ENCODE measurements around the gene SLC6A12. TPM values are rescaled to one million over a fixed set of nuclear protein-coding genes. Genes with fewer than 3 reads are reported as not detected.
A peak's percentile ranks its signal among the peaks of the same experiment; 100 is the strongest.
"Not testable (repeated sequence)": the region's sequence is repeated elsewhere in the genome, so short reads cannot be mapped to it uniquely, and the experiment has no call there.

Gene SLC6A12
- polyA plus RNA-seq, 5 donors = 0.49 to 1.3 (median 0.96) TPM

- no peak for DNase-seq
Observed at GRCh38 chr12:197911-198695, 15.9 kb downstream of the SLC6A12 start.

GRCh38 chr12:197347-197746 lies 16.6 kb downstream of the SLC6A12 start:
- DNase-seq = no peak

- no peak for DNase-seq
Observed at GRCh38 chr12:196436-196835, 17.5 kb downstream of the SLC6A12 start.

GRCh38 chr12:195951-196350 lies 18.0 kb downstream of the SLC6A12 start:
- no peak for DNase-seq

GRCh38 chr12:195156-195555 lies 18.8 kb downstream of the SLC6A12 start:
- DNase-seq = no peak

- DNase-seq = no peak
Observed at GRCh38 chr12:194276-194675, 19.7 kb downstream of the SLC6A12 start.

GRCh38 chr12:193261-193660 lies 20.7 kb downstream of the SLC6A12 start:
- no peak for DNase-seq

- DNase-seq = no peak
Observed at GRCh38 chr12:191541-191940, 22.4 kb downstream of the SLC6A12 start.

- no peak for DNase-seq
Observed at GRCh38 chr12:190881-191280, 23.1 kb downstream of the SLC6A12 start.

GRCh38 chr12:189622-189962 lies 24.4 kb downstream of the SLC6A12 start:
- no peak for DNase-seq

GRCh38 chr12:188910-189621 lies 24.9 kb downstream of the SLC6A12 start:
- peak; percentile 62 to 66 for DNase-seq

GRCh38 chr12:187986-188909 lies 25.7 kb downstream of the SLC6A12 start:
- not testable (repeated sequence) for DNase-seq

GRCh38 chr12:186006-186625 lies 27.8 kb downstream of the SLC6A12 start:
- DNase-seq = no peak

- no peak for DNase-seq
Observed at GRCh38 chr12:185576-185955, 28.4 kb downstream of the SLC6A12 start.

- no peak for DNase-seq
Observed at GRCh38 chr12:184811-185575, 29.0 kb downstream of the SLC6A12 start.

- DNase-seq = no peak
Observed at GRCh38 chr12:182381-182892, 31.5 kb downstream of the SLC6A12 start.

GRCh38 chr12:181921-182320 lies 32.0 kb downstream of the SLC6A12 start:
- no peak for DNase-seq

GRCh38 chr12:180445-180844 lies 33.5 kb downstream of the SLC6A12 start:
- DNase-seq = no peak

- no peak for DNase-seq
Observed at GRCh38 chr12:179885-180284, 34.1 kb downstream of the SLC6A12 start.

- no peak for DNase-seq
Observed at GRCh38 chr12:179131-179884, 34.6 kb downstream of the SLC6A12 start.

Data from right lung (tissue), 5 donors.